NT2/D1 (cell line): Measurements from ENCODE around the gene STN1.

Experiments
- SUZ12 ChIP-seq: IDR thresholded peaks from 2 replicates; pipeline ENCODE4 v1.6.1; 2011; ENCODE audit not compliant: insufficient read length, insufficient read depth; ENCODE audit errors: extremely low read depth
- YY1 ChIP-seq: IDR thresholded peaks from 2 replicates; pipeline ENCODE4 v1.6.1; 2011; ENCODE audit not compliant: insufficient read length, insufficient read depth
- ZNF274 ChIP-seq: IDR thresholded peaks from 2 replicates; pipeline ENCODE4 v1.6.1; 2011; ENCODE audit warnings: mild to moderate bottlenecking, low read depth, low read length

GRCh38 chr10:103870516-103870915, 47.5 kb downstream of the STN1 start:
- TF ChIP-seq ZNF274, result no peak
- TF ChIP-seq YY1, result no peak
- no peak for TF ChIP-seq SUZ12
